Left ventricle myocardium inferior (tissue), 1 donor: ENCODE measurements around the gene EML6. TPM values are rescaled to one million over a fixed set of nuclear protein-coding genes. Genes with fewer than 3 reads are reported as not detected.

Experiments used
- DNase-seq: peaks from one replicate; pipeline ENCODE4 v3.0.0-alpha.2; 2020
- H3K27ac ChIP-seq: fragments of 200-600 bp; replicated peaks from 2 replicates; pipeline ENCODE4 v1.8.0; 2021
- H3K27me3 ChIP-seq: fragments of 200-600 bp; 2 replicates; pipeline ENCODE4 v1.8.0; 2021; ENCODE audit warnings: low read depth
- H3K36me3 ChIP-seq: fragments of 200-600 bp; 2 replicates; pipeline ENCODE4 v1.8.0; 2021
- H3K4me1 ChIP-seq: fragments of 200-600 bp; 2 replicates; pipeline ENCODE4 v1.8.0; 2021
- H3K4me3 ChIP-seq: fragments of 200-600 bp; 2 replicates; pipeline ENCODE4 v1.8.0; 2021; ENCODE audit warnings: mild to moderate bottlenecking, moderate library complexity
- H3K9me3 ChIP-seq: fragments of 200-600 bp; replicated peaks from 2 replicates; pipeline ENCODE4 v1.8.0; 2021
- intact Hi-C: fragments of 100-400 bp; cut with micrococcal nuclease; formaldehyde crosslinking; loops from one replicate; pipeline ENCODE4 v1.11.0; 2022
- total RNA-seq: library from RNA; stranded (reverse); fragmentation: NEBNext Ultra II Directional; extraction: Animal tissue kit (Norgen Biotek cat#: 25700); gene quantifications from one replicate; pipeline ENCODE4 v1.2.1, GENCODE V29; 2021
- TF ChIP-seq, protein P1 (sequence below): fragments of 200-600 bp; IDR thresholded peaks from 2 replicates; pipeline ENCODE4 v1.8.0; 2021; ENCODE audit warnings: antibody characterized with exemption, mild to moderate bottlenecking, borderline replicate concordance
- donor health status: DM: no; HTN: yes; CAD: no; lungs with severe emphysema.

The EML6 gene
- total RNA-seq, 1 donor from 2014 or later: 0.77 TPM

DNA sequence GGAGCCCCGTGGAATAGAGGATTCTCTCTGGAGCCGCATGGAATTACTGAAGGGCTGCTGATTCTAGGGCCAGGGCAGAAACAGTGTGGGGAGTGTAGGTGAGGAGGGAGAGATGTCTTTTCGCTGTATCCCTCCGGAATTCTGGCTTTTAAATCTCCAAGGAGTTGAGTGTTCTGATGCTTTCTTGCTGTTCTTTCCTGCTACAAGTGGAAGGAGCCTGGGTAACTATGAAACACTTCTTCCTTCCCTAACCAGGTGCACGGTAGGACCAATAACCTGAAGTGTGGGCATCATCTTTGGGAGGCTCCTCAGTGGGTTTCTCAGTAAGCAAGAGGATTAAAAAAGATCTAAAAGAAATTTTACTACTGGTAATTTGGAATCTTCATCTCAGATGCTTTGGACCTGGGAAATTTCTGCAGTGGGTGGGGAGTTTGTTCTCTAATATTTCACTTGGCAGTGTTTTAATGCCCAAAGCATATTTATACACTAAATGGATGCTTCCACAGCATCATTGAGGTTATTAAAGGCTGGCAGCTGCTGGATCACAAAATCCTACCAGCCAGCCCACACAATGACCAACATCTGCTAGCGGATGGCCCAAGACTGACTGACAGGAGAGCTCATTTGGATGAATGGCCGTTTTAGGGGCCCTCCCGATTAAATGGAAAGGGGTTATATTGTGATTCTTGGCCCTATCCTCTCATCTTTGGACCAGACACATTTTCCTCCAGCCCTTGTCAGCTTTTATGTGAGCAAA, 2.1 kb downstream of the EML6 start:
- H3K27me3 ChIP-seq: peaks cover 5% of the 10 kb centered on the region
- intact Hi-C loops: no loop called here
- TF ChIP-seq, protein P1, sequence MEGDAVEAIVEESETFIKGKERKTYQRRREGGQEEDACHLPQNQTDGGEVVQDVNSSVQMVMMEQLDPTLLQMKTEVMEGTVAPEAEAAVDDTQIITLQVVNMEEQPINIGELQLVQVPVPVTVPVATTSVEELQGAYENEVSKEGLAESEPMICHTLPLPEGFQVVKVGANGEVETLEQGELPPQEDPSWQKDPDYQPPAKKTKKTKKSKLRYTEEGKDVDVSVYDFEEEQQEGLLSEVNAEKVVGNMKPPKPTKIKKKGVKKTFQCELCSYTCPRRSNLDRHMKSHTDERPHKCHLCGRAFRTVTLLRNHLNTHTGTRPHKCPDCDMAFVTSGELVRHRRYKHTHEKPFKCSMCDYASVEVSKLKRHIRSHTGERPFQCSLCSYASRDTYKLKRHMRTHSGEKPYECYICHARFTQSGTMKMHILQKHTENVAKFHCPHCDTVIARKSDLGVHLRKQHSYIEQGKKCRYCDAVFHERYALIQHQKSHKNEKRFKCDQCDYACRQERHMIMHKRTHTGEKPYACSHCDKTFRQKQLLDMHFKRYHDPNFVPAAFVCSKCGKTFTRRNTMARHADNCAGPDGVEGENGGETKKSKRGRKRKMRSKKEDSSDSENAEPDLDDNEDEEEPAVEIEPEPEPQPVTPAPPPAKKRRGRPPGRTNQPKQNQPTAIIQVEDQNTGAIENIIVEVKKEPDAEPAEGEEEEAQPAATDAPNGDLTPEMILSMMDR: no peak

DNA sequence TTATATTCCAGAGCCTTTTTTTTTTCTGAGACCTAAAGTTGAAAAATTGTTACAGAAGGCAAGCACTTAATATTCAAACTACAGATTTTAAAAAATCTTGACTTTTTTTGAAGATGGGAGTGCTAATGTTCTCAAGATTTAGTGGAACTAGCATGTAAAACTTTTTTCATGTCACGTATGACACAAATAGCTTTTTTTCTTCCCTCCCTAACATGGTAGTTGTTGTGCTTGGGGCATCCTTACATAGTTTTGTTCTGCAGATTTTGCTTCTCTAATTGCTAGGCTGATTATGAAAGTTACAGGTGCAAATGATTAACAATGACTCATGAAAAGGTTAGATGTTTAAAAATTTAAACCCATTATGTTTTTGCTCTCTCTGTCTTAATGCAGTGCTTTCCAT, 3.0 kb downstream of the EML6 start:
- DNase-seq: no peak
- intact Hi-C loops: no loop called here
- Histone ChIP-seq H3K36me3 (no peaks in the 10 kb centered on the region), H3K9me3 (no peaks in the 10 kb centered on the region), H3K27ac (no peak overlapping the region), H3K27me3 (peaks cover 5% of the 10 kb centered on the region), H3K4me3 (no peak overlapping the region), H3K4me1 (peaks cover 25% of the 10 kb centered on the region)
- TF ChIP-seq, protein P1: no peak

More for the DNA sequence above, 2.1 kb downstream of the EML6 start:
- peak overlapping the region; percentile 87 for H3K4me3 ChIP-seq
- no peaks in the 10 kb centered on the region for H3K36me3 ChIP-seq
- no peaks in the 10 kb centered on the region for H3K9me3 ChIP-seq
- H3K4me1 ChIP-seq: peaks cover 25% of the 10 kb centered on the region
- no peak overlapping the region for H3K27ac ChIP-seq
- DNase-seq: no peak

DNA sequence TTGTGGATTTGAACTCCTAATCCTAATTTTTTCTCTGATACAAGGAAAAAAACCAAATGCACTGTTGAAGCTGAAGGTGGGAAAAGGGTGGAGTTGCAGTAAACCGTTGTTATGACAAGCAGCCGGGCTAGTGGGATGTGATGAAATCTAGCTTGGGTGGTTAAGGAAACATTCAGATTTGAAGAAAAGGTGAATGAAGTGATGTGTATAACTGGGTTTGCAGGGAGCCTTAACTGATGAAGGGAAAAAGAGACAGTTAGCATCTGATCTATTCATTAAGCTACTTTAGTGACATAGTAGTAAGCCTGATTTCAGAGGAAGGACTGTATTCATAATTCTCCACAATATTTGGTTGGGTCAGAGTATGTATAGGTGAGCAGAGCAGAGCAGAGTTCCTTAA, 3.5 kb downstream of the EML6 start:
- peaks cover under 1% of the 10 kb centered on the region for H3K9me3 ChIP-seq
- H3K27ac ChIP-seq: no peak overlapping the region
- H3K4me1 ChIP-seq: peaks cover 25% of the 10 kb centered on the region
- H3K27me3 ChIP-seq: peaks cover 5% of the 10 kb centered on the region
- TF ChIP-seq, protein P1: no peak
- H3K36me3 ChIP-seq: no peaks in the 10 kb centered on the region
- DNase-seq: no peak
- intact Hi-C loops: no loop called here
- no peak overlapping the region for H3K4me3 ChIP-seq

DNA sequence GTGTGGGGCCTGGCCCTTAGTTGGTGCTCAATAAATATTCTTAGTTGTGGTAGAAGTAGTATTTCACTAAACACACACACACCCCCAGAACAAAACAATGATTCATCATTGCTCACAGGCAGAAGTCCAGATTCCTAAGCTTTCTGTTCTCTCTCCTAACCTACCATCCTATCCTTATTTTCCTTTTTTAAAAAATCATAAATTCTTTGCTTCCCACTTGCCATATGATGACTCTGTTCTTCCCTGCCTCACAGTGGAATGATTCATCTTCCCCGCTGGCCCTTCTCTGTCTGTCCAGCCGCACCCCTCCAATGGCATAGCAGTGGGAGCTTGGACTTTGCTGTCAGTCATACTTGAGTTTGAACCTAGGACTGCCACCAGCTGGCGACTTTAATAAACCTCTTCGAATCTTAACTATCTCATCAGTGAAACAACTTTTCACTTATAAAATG, 5.2 kb downstream of the EML6 start:
- no peaks in the 10 kb centered on the region for H3K36me3 ChIP-seq
- H3K27ac ChIP-seq: no peak overlapping the region
- peaks cover 14% of the 10 kb centered on the region for H3K4me1 ChIP-seq
- no peak overlapping the region for H3K4me3 ChIP-seq
- TF ChIP-seq, protein P1: no peak
- H3K9me3 ChIP-seq: peaks cover 6% of the 10 kb centered on the region
- peaks cover 8% of the 10 kb centered on the region for H3K27me3 ChIP-seq
- no peak for DNase-seq
- intact Hi-C loops: no loop called here

DNA sequence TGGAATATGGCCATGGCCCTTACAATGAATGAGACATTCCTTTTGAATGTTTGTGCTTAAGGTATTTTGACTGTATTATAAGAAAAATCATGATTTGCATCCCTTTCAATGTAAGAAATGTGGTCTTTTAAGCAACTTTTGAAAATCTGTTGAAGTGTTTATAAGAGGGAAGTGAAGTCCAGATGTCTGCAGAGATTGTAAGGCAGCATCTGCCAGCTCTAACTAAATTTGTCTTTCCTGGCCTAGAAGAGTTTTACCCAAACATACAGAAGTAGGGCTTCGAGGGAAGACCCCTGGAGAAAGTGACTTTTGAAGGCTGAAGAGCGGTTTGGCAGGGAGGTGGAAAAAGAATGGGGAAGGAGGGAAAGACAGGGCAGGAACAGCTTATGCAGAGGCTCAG, 12.2 kb downstream of the EML6 start:
- Histone ChIP-seq H3K27me3 (peaks cover 20% of the 10 kb centered on the region), H3K4me3 (no peak overlapping the region), H3K27ac (no peak overlapping the region), H3K4me1 (no peaks in the 10 kb centered on the region), H3K9me3 (peaks cover 6% of the 10 kb centered on the region), H3K36me3 (no peaks in the 10 kb centered on the region)
- DNase-seq: no peak
- TF ChIP-seq, protein P1: no peak
- intact Hi-C loops: no loop called here
